WERI-Rb-1 (cell line): ENCODE data around the gene PPP2R2B.

Source experiments
- DNase-seq: peaks from one replicate; pipeline ENCODE4 v3.0.0-alpha.2; 2020
- H3K27ac ChIP-seq: fragments of 250-450 bp; sonication (Bioruptor Pico); 2 replicates; pipeline ENCODE4 v1.5.1; 2020; ENCODE audit warnings: mild to moderate bottlenecking, moderate library complexity
- H3K27me3 ChIP-seq: fragments of 250-450 bp; sonication (Bioruptor Pico); 2 replicates; pipeline ENCODE4 v1.5.1; 2021; ENCODE audit warnings: mild to moderate bottlenecking, low read depth, moderate library complexity; ENCODE audit not compliant: insufficient read depth, severe bottlenecking
- H3K36me3 ChIP-seq: fragments of 250-450 bp; sonication (Bioruptor Pico); 2 replicates; pipeline ENCODE4 v1.5.1; 2020; ENCODE audit warnings: mild to moderate bottlenecking, moderate library complexity
- H3K4me3 ChIP-seq: 2 replicates; pipeline ENCODE4 v1.5.1; 2011; ENCODE audit warnings: low read depth, mild to moderate bottlenecking, control low read depth, low read length
- H3K9me3 ChIP-seq: fragments of 250-450 bp; sonication (Bioruptor Pico); 2 replicates; pipeline ENCODE4 v1.5.1; 2021; ENCODE audit warnings: mild to moderate bottlenecking, moderate library complexity; ENCODE audit not compliant: severe bottlenecking
- CTCF ChIP-seq: IDR thresholded peaks from 2 replicates; pipeline ENCODE4 v1.5.1; 2011; ENCODE audit warnings: low read depth, mild to moderate bottlenecking, control low read depth, inconsistent platforms, low read length

Gene PPP2R2B

GRCh38 chr5:146789712-146790653 lies 88.6 kb downstream of the PPP2R2B start:
- Histone ChIP-seq H3K27ac (no peak overlapping the region), H3K27me3 (no peaks in the 10 kb centered on the region), H3K36me3 (no peaks in the 10 kb centered on the region), H3K9me3 (no peaks in the 10 kb centered on the region), H3K4me3 (no peak overlapping the region)
- no peak for DNase-seq
- no peak for TF ChIP-seq CTCF

GRCh38 chr5:146788898-146789297 lies 89.7 kb downstream of the PPP2R2B start:
- H3K27ac ChIP-seq: no peak overlapping the region
- DNase-seq: no peak
- H3K9me3 ChIP-seq: no peaks in the 10 kb centered on the region
- no peaks in the 10 kb centered on the region for H3K36me3 ChIP-seq
- no peaks in the 10 kb centered on the region for H3K27me3 ChIP-seq
- no peak for TF ChIP-seq CTCF
- H3K4me3 ChIP-seq: no peak overlapping the region

GRCh38 chr5:146785065-146785464 lies 93.5 kb downstream of the PPP2R2B start:
- Histone ChIP-seq H3K36me3 (no peaks in the 10 kb centered on the region), H3K27me3 (no peaks in the 10 kb centered on the region), H3K9me3 (no peaks in the 10 kb centered on the region), H3K4me3 (no peak overlapping the region), H3K27ac (no peak overlapping the region)
- no peak for DNase-seq
- no peak for TF ChIP-seq CTCF

GRCh38 chr5:146781157-146781556 lies 97.4 kb downstream of the PPP2R2B start:
- TF ChIP-seq CTCF: no peak

GRCh38 chr5:146779211-146779869 lies 99.2 kb downstream of the PPP2R2B start:
- H3K36me3 ChIP-seq: no peaks in the 10 kb centered on the region
- no peaks in the 10 kb centered on the region for H3K9me3 ChIP-seq
- H3K27me3 ChIP-seq: no peaks in the 10 kb centered on the region
- H3K27ac ChIP-seq: no peak overlapping the region
- H3K4me3 ChIP-seq: no peak overlapping the region
- DNase-seq: no peak
- no peak for TF ChIP-seq CTCF

More at GRCh38 chr5:146781157-146781556, 97.4 kb downstream of the PPP2R2B start:
- no peaks in the 10 kb centered on the region for H3K36me3 ChIP-seq
- DNase-seq: no peak
- H3K4me3 ChIP-seq: no peak overlapping the region
- H3K27me3 ChIP-seq: no peaks in the 10 kb centered on the region
- H3K9me3 ChIP-seq: no peaks in the 10 kb centered on the region
- no peak overlapping the region for H3K27ac ChIP-seq
